Activated T-cell treated with anti-CD3 and anti-CD28 coated beads, Interleukin-2, amount 50 U/mL, for 48 hours (primary cell): ENCODE results near the gene PTPRE.

Experiments
- DNase-seq, 2 experiments: peaks; one replicate each; pipeline ENCODE4 v3.0.0-alpha.2; 2020

Gene PTPRE

GRCh38 chr10:127928021-127928806 lies 21.3 kb downstream of the PTPRE start:
- DNase-seq = no peak

- no peak for DNase-seq
Observed at GRCh38 chr10:127932521-127933270, 25.8 kb downstream of the PTPRE start.

- DNase-seq = no peak
Observed at GRCh38 chr10:127933271-127933670, 26.4 kb downstream of the PTPRE start.

GRCh38 chr10:127934383-127934782 lies 27.5 kb downstream of the PTPRE start:
- DNase-seq = no peak

- no peak for DNase-seq
Observed at GRCh38 chr10:127935071-127935561, 28.2 kb downstream of the PTPRE start.

GRCh38 chr10:127937069-127937468 lies 30.2 kb downstream of the PTPRE start:
- no peak for DNase-seq

GRCh38 chr10:127937915-127938463 lies 31.1 kb downstream of the PTPRE start:
- no peak for DNase-seq

GRCh38 chr10:127939786-127940330 lies 33.0 kb downstream of the PTPRE start:
- DNase-seq = no peak

GRCh38 chr10:127940866-127941640 lies 34.1 kb downstream of the PTPRE start:
- DNase-seq = no peak

- no peak for DNase-seq
Observed at GRCh38 chr10:127942811-127943210, 35.9 kb downstream of the PTPRE start.

- no peak for DNase-seq
Observed at GRCh38 chr10:127943336-127943910, 36.5 kb downstream of the PTPRE start.

- DNase-seq = no peak
Observed at GRCh38 chr10:127944256-127944655, 37.4 kb downstream of the PTPRE start.

- peak in 1 of 2 experiments; percentile 20 for DNase-seq
Observed at GRCh38 chr10:127945341-127945758, 38.4 kb downstream of the PTPRE start.

GRCh38 chr10:127945948-127946711 lies 39.2 kb downstream of the PTPRE start:
- DNase-seq = no peak

- DNase-seq = no peak
Observed at GRCh38 chr10:127947211-127947610, 40.3 kb downstream of the PTPRE start.

- DNase-seq = no peak
Observed at GRCh38 chr10:127948791-127949190, 41.9 kb downstream of the PTPRE start.

GRCh38 chr10:127949831-127950230 lies 42.9 kb downstream of the PTPRE start:
- DNase-seq = no peak

- no peak for DNase-seq
Observed at GRCh38 chr10:127951861-127952574, 45.1 kb downstream of the PTPRE start.

GRCh38 chr10:127952575-127952869 lies 45.6 kb downstream of the PTPRE start:
- DNase-seq = no peak

- no peak for DNase-seq
Observed at GRCh38 chr10:127952918-127953317, 46.0 kb downstream of the PTPRE start.

- no peak for DNase-seq
Observed at GRCh38 chr10:127953876-127954275, 47.0 kb downstream of the PTPRE start.
